Measurements from ENCODE around the gene SS18L1. TPM values are rescaled to one million over a fixed set of nuclear protein-coding genes. Genes with fewer than 3 reads are reported as not detected.

The SS18L1 gene
- total RNA-seq, 5 donors from 2014 or later (not counting 1 experiment from before 2014, with no cell fraction given), result 14.6 to 23.6 (median 19.4) TPM

- Histone ChIP-seq H3K27me3 (replicated peaks in 1 of 2; ENCODE audit: control insufficient read depth in 2 of 2, extremely low read depth in 1 of 2, insufficient read depth in 2 of 2, low read length in 1 of 2) (no peaks in the 10 kb centered on the region), H3K9me3 (no peaks in the 10 kb centered on the region), H3K36me3 (ENCODE audit: control insufficient read depth in 2 of 2, extremely low read depth in 1 of 2, insufficient read depth in 1 of 2, low read length in 1 of 2) (peaks cover 25 to 95% of the 10 kb centered on the region in 2 donors), H3K4me1 (ENCODE audit: control insufficient read depth in 1 of 2, extremely low read depth in 1 of 2, insufficient read depth in 2 of 2, low read length in 2 of 2) (peaks cover 0 to 32% of the 10 kb centered on the region in 2 experiments), H3K4me3 (ENCODE audit: control insufficient read depth in 1 of 2, extremely low read depth in 1 of 2, low read length in 1 of 2) (no peak overlapping the region), H3K27ac (ENCODE audit: low read length) (no peak overlapping the region)
- Mint-ChIP-seq H3K27ac (no peak overlapping the region), H3K9me3 (no peaks in the 10 kb centered on the region), H3K27me3 (no peaks in the 10 kb centered on the region), H3K36me3 (peaks cover 47% of the 10 kb centered on the region), H3K4me1 (peaks cover 27 to 43% (median 30%) of the 10 kb centered on the region in 3 donors), H3K4me3 (no peak overlapping the region)
- no peak for ATAC-seq (replicated peaks in 1 of 4)
- ChIA-PET POLR2A (interaction anchor here (0.6 kb wide), 2 partner anchors 113 to 120 kb away, joined by 3 to 5 read pairs; no protein-coding TSS in a partner anchor), CTCF (interaction anchor here (0.7 to 4.1 kb wide), 3 partner anchors 124 to 138 kb away, joined by 3 to 15 read pairs (median 3); no protein-coding TSS in a partner anchor)
- DNase-seq, result no peak
- 97% methylated on average over 6 of the region's 11 CpGs for whole genome bisulfite sequencing (ENCODE audit: insufficient coverage)
Measured at GRCh38 chr20:62134735-62135231, 8.8 kb upstream of the SS18L1 start.

- H3K27ac Mint-ChIP-seq, result peak overlapping the region in 1 of 2 donors; percentile 41
- no peak overlapping the region for H3K27ac ChIP-seq (ENCODE audit: low read length)
- H3K9me3 Mint-ChIP-seq, result no peaks in the 10 kb centered on the region
- DNase-seq (no peak), ATAC-seq (replicated peaks in 1 of 4) (no peak)
- peaks cover 32 to 46% (median 34%) of the 10 kb centered on the region in 3 donors for H3K4me1 Mint-ChIP-seq
- H3K4me3 ChIP-seq (ENCODE audit: control insufficient read depth in 1 of 2, extremely low read depth in 1 of 2, low read length in 1 of 2), result no peak overlapping the region
- H3K36me3 Mint-ChIP-seq, result peaks cover 44% of the 10 kb centered on the region
- POLR2A ChIA-PET, result interaction anchor here (0.6 to 0.7 kb wide), 4 partner anchors 14 to 1456 kb away, joined by 3 read pairs; no protein-coding TSS in a partner anchor
- CTCF ChIA-PET, result interaction anchor here (0.5 to 4.1 kb wide), 5 partner anchors 68 to 125 kb away, joined by 4 to 15 read pairs (median 6); no protein-coding TSS in a partner anchor
- H3K36me3 ChIP-seq (ENCODE audit: control insufficient read depth in 2 of 2, extremely low read depth in 1 of 2, insufficient read depth in 1 of 2, low read length in 1 of 2), result peaks cover 25 to 95% of the 10 kb centered on the region in 2 donors
- no peak overlapping the region for H3K4me3 Mint-ChIP-seq
- no peaks in the 10 kb centered on the region for H3K27me3 Mint-ChIP-seq
- H3K4me1 ChIP-seq (ENCODE audit: control insufficient read depth in 1 of 2, extremely low read depth in 1 of 2, insufficient read depth in 2 of 2, low read length in 2 of 2), result peaks cover 2 to 37% of the 10 kb centered on the region in 2 experiments
- H3K9me3 ChIP-seq, result no peaks in the 10 kb centered on the region
- H3K27me3 ChIP-seq (replicated peaks in 1 of 2; ENCODE audit: control insufficient read depth in 2 of 2, extremely low read depth in 1 of 2, insufficient read depth in 2 of 2, low read length in 1 of 2), result no peaks in the 10 kb centered on the region
- WGBS (ENCODE audit: insufficient coverage), result 96% methylated on average over 8 of the region's 8 CpGs
Measured at GRCh38 chr20:62135573-62136266, 7.8 kb upstream of the SS18L1 start.

- no peaks in the 10 kb centered on the region for H3K27me3 Mint-ChIP-seq
- peak overlapping the region; percentile 77 to 87 for H3K27ac Mint-ChIP-seq
- no peak overlapping the region for H3K4me3 Mint-ChIP-seq
- peaks cover 36 to 47% (median 42%) of the 10 kb centered on the region in 3 donors for H3K4me1 Mint-ChIP-seq
- Histone ChIP-seq H3K4me3 (ENCODE audit: control insufficient read depth in 1 of 2, extremely low read depth in 1 of 2, low read length in 1 of 2) (no peak overlapping the region), H3K9me3 (no peaks in the 10 kb centered on the region), H3K4me1 (ENCODE audit: control insufficient read depth in 1 of 2, extremely low read depth in 1 of 2, insufficient read depth in 2 of 2, low read length in 2 of 2) (peaks cover 7 to 42% of the 10 kb centered on the region in 2 experiments), H3K36me3 (ENCODE audit: control insufficient read depth in 2 of 2, extremely low read depth in 1 of 2, insufficient read depth in 1 of 2, low read length in 1 of 2) (peaks cover 22 to 87% of the 10 kb centered on the region in 2 donors), H3K27me3 (replicated peaks in 1 of 2; ENCODE audit: control insufficient read depth in 2 of 2, extremely low read depth in 1 of 2, insufficient read depth in 2 of 2, low read length in 1 of 2) (no peaks in the 10 kb centered on the region), H3K27ac (ENCODE audit: low read length) (no peak overlapping the region)
- ATAC-seq (replicated peaks in 1 of 4), result peak; percentile 73 to 80 (median 76)
- peak; percentile 55 to 87 (median 71) for DNase-seq
- CTCF ChIA-PET, result interaction anchor here (0.7 to 4.1 kb wide), 5 partner anchors 69 to 125 kb away, joined by 3 to 15 read pairs (median 6); no protein-coding TSS in a partner anchor
- 52% methylated on average over 5 of the region's 8 CpGs for WGBS (ENCODE audit: insufficient coverage)
- H3K9me3 Mint-ChIP-seq, result no peaks in the 10 kb centered on the region
- POLR2A ChIA-PET, result interaction anchor here (0.6 to 0.7 kb wide), 3 partner anchors 15 to 1455 kb away, joined by 3 read pairs; no protein-coding TSS in a partner anchor
- H3K36me3 Mint-ChIP-seq, result peaks cover 38% of the 10 kb centered on the region
Measured at GRCh38 chr20:62136283-62137091, 7.1 kb upstream of the SS18L1 start.

GRCh38 chr20:62137092-62137384, 6.5 kb upstream of the SS18L1 start:
- ATAC-seq (replicated peaks in 1 of 4) (peak in 2 of 4 experiments; percentile 3 to 12), DNase-seq (no peak)
- H3K4me3 ChIP-seq (ENCODE audit: control insufficient read depth in 1 of 2, extremely low read depth in 1 of 2, low read length in 1 of 2), result no peak overlapping the region
- no peak overlapping the region for H3K4me3 Mint-ChIP-seq
- H3K9me3 Mint-ChIP-seq, result no peaks in the 10 kb centered on the region
- POLR2A ChIA-PET, result no interaction called here
- peaks cover 16 to 82% of the 10 kb centered on the region in 2 donors for H3K36me3 ChIP-seq (ENCODE audit: control insufficient read depth in 2 of 2, extremely low read depth in 1 of 2, insufficient read depth in 1 of 2, low read length in 1 of 2)
- H3K27ac Mint-ChIP-seq, result peak overlapping the region; percentile 77 to 87
- no peaks in the 10 kb centered on the region for H3K27me3 Mint-ChIP-seq
- 71% methylated on average over 6 of the region's 6 CpGs for WGBS (ENCODE audit: insufficient coverage)
- H3K27ac ChIP-seq (ENCODE audit: low read length), result no peak overlapping the region
- H3K9me3 ChIP-seq, result no peaks in the 10 kb centered on the region
- H3K36me3 Mint-ChIP-seq, result peaks cover 35% of the 10 kb centered on the region
- no peaks in the 10 kb centered on the region for H3K27me3 ChIP-seq (replicated peaks in 1 of 2; ENCODE audit: control insufficient read depth in 2 of 2, extremely low read depth in 1 of 2, insufficient read depth in 2 of 2, low read length in 1 of 2)
- CTCF ChIA-PET, result interaction anchor here in 1 of 2 donors (0.7 to 4.1 kb wide), 2 partner anchors 70 to 126 kb away, joined by 3 to 15 read pairs; no protein-coding TSS in a partner anchor
- peaks cover 12 to 42% of the 10 kb centered on the region in 2 experiments for H3K4me1 ChIP-seq (ENCODE audit: control insufficient read depth in 1 of 2, extremely low read depth in 1 of 2, insufficient read depth in 2 of 2, low read length in 2 of 2)
- H3K4me1 Mint-ChIP-seq, result peaks cover 40 to 50% (median 43%) of the 10 kb centered on the region in 3 donors

- DNase-seq (no peak), ATAC-seq (replicated peaks in 1 of 4) (no peak)
- Histone ChIP-seq H3K27me3 (replicated peaks in 1 of 2; ENCODE audit: control insufficient read depth in 2 of 2, extremely low read depth in 1 of 2, insufficient read depth in 2 of 2, low read length in 1 of 2) (no peaks in the 10 kb centered on the region), H3K36me3 (ENCODE audit: control insufficient read depth in 2 of 2, extremely low read depth in 1 of 2, insufficient read depth in 1 of 2, low read length in 1 of 2) (peaks cover 12 to 75% of the 10 kb centered on the region in 2 donors), H3K27ac (ENCODE audit: low read length) (no peak overlapping the region), H3K4me3 (ENCODE audit: control insufficient read depth in 1 of 2, extremely low read depth in 1 of 2, low read length in 1 of 2) (no peak overlapping the region), H3K4me1 (ENCODE audit: control insufficient read depth in 1 of 2, extremely low read depth in 1 of 2, insufficient read depth in 2 of 2, low read length in 2 of 2) (peaks cover 14 to 42% of the 10 kb centered on the region in 2 experiments), H3K9me3 (no peaks in the 10 kb centered on the region)
- Mint-ChIP-seq H3K9me3 (no peaks in the 10 kb centered on the region), H3K4me3 (no peak overlapping the region), H3K36me3 (peaks cover 29% of the 10 kb centered on the region), H3K4me1 (peaks cover 39 to 47% (median 42%) of the 10 kb centered on the region in 3 donors), H3K27ac (peak overlapping the region; percentile 36 to 59), H3K27me3 (no peaks in the 10 kb centered on the region)
- POLR2A ChIA-PET, result interaction anchor here in 1 of 2 donors (0.7 kb wide), 1 partner anchor 13 kb away, joined by 5 read pairs; no protein-coding TSS in a partner anchor
- WGBS (ENCODE audit: insufficient coverage), result 94% methylated on average over 8 of the region's 8 CpGs
- CTCF ChIA-PET, result interaction anchor here (0.7 to 4.1 kb wide), 4 partner anchors 10 to 127 kb away, joined by 3 to 15 read pairs (median 6); no protein-coding TSS in a partner anchor
Measured at GRCh38 chr20:62137478-62138203, 5.9 kb upstream of the SS18L1 start.

Measured in T-cell (primary cell).